Spleen (tissue), 11 donors: ENCODE measurements around the gene PACRG. TPM values are rescaled to one million over a fixed set of nuclear protein-coding genes. Genes with fewer than 3 reads are reported as not detected.

ENCODE experiments used
- DNase-seq: peaks from one replicate; pipeline ENCODE4 v3.0.0-alpha.2; 2020
- H3K27ac ChIP-seq, 8 donors: fragments of 200-600 bp; sonication (generic) in 7 of 8; 1 replicate in 4 of 8; 2 replicates in 4 of 8; pipeline versions ENCODE4 v1.5.0 to v1.8.0; 2016 to 2021; ENCODE audit warnings: inconsistent platforms in 4 of 8, mild to moderate bottlenecking in 4 of 8, moderate library complexity in 1 of 8
- H3K27me3 ChIP-seq, 7 donors: fragments of 200-600 bp; sonication (generic) in 6 of 7; replicated peaks in 1 of 7; 1 replicate in 4 of 7; 2 replicates in 3 of 7; pipeline versions ENCODE4 v1.5.0 to v1.8.0; 2016 to 2021; ENCODE audit warnings: inconsistent platforms in 3 of 7, mild to moderate bottlenecking in 1 of 7
- H3K36me3 ChIP-seq, 6 donors: fragments of 200-600 bp; sonication (generic) in 5 of 6; 1 replicate in 4 of 6; 2 replicates in 2 of 6; pipeline versions ENCODE4 v1.5.0 to v1.8.0; 2016 to 2021; ENCODE audit warnings: inconsistent platforms in 2 of 6
- H3K4me1 ChIP-seq, 6 donors: fragments of 200-600 bp; sonication (generic) in 5 of 6; 1 replicate in 3 of 6; 2 replicates in 3 of 6; pipeline versions ENCODE4 v1.5.0 to v1.8.0; 2016 to 2021; ENCODE audit warnings: inconsistent platforms in 3 of 6
- H3K4me3 ChIP-seq, 8 donors: fragments of 200-600 bp; sonication (generic) in 7 of 8; 1 replicate in 4 of 8; 2 replicates in 4 of 8; pipeline versions ENCODE4 v1.5.0 to v1.8.0; 2016 to 2021; ENCODE audit warnings: inconsistent platforms in 4 of 8, mild to moderate bottlenecking in 4 of 8, moderate library complexity in 2 of 8
- H3K9me3 ChIP-seq, 8 donors: fragments of 200-600 bp; sonication (generic) in 7 of 8; 1 replicate in 4 of 8; 2 replicates in 4 of 8; pipeline versions ENCODE4 v1.5.0 to v1.8.0; 2016 to 2021; ENCODE audit warnings: inconsistent platforms in 4 of 8
- POLR2A ChIP-seq, 3 donors: fragments of 450-650 bp; IDR thresholded peaks; one replicate each; pipeline ENCODE4 v1.5.1; 2017; ENCODE audit warnings: antibody characterized with exemption in 3 of 3, mild to moderate bottlenecking in 1 of 3
- POLR2AphosphoS5 ChIP-seq, 3 donors: sonication (generic); formaldehyde crosslinking; IDR thresholded peaks; one replicate each; pipeline ENCODE4 v1.5.1; 2017; ENCODE audit warnings: antibody characterized with exemption in 3 of 3
- WGBS, 5 donors: extraction: QIAGEN DNeasy Blood & Tissue Kit in 3 of 5; methylation state at CpG; one replicate each; pipeline versions ENCODE4 v1.1.5 to v1.1.7; 2013 to 2018; 5-methylcytosine and 5-hydroxymethylcytosine counted together
- intact Hi-C: fragments of 100-400 bp; cut with DNase I; formaldehyde crosslinking; loops from one replicate; pipeline ENCODE4 v1.15.0; 2023; ENCODE audit warnings: low total_unique reads
- polyA plus RNA-seq, 3 donors: library from polyadenylated mRNA; stranded (reverse); fragments of 200-250 nt; gene quantifications; one replicate each; pipeline ENCODE4 v1.2.1, GENCODE V29; 2013
- total RNA-seq, 7 donors: library from RNA; depleted of rRNA in 3 of 7; stranded (reverse); fragments of >200 nt in 3 of 7; fragmentation: NEBNext Ultra II Directional in 4 of 7; extraction: Animal tissue kit (Norgen Biotek cat#: 25700) in 4 of 7; gene quantifications; one replicate each; pipeline versions ENCODE4 v1.1.0 to v1.2.1, GENCODE V29; 2016 to 2021
- TF ChIP-seq, protein P1 (sequence below), 11 experiments: fragments of 200-600 bp in 7 of 11; fragments of 450-650 bp in 4 of 11; sonication (generic) in 4 of 11; IDR thresholded peaks in 8 of 11; conservative IDR thresholded peaks in 3 of 11; 1 replicate in 7 of 11; 2 replicates in 4 of 11; pipeline versions ENCODE4 v1.4.0 to v1.8.0; 2016 to 2021; ENCODE audit warnings: antibody characterized with exemption in 11 of 11, inconsistent platforms in 4 of 11, mild to moderate bottlenecking in 1 of 11
- donor health status: healthy with polysubstance abuse.
- donor health status: DM: no; HTN: no; CAD: no; lungs with moderate emphysema.
- donor health status: DM: no; HTN: no; CAD: no.
- donor health status: Bipolar disorder and iron deficiency.
- donor health status: healthy.
- donor health status: DM: no; HTN: no; CAD: no.
- donor health status: DM: yes; HTN: yes; CAD: no.

Gene PACRG
- total and polyA plus RNA-seq, 10 donors = 0.32 to 2.0 (median 1.0) TPM; not detected in 5

DNA sequence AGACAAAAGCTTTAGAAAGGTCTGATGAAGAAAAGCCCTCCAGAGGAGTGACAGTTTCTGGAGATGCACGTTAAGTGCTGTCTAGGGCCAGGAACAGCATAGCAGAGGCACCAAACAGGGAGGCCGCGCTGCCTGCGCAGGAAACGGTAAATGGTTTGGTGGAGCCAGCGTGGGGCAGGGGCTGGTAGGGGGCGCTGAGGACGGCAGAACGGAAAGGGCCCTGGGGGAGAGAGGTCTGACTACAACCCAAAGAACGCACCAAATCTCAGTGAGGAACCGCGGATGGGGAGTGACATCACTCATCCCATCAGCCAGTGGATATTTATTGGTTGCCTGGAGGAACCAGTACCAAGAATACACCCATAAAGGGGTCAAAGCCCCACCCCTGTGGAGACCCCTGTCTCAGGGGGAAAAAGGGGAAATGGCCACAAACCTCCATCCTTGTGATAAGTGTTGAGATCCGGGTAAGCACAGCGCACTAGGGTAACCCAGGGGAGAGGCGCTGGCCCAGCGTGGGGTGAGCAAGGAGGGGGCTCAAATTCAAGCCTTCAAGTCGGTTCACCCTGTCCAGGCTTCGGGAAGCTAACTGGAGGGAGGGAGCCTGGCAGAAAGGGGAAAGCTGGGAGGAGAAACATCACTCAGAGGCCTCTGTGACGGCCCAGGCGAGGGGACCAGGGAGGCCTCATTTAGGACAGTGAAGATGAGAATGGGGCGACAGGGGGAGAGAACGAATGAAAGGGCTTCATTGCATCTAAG is 437.6 kb downstream of the PACRG start:
- TF ChIP-seq, protein P1, sequence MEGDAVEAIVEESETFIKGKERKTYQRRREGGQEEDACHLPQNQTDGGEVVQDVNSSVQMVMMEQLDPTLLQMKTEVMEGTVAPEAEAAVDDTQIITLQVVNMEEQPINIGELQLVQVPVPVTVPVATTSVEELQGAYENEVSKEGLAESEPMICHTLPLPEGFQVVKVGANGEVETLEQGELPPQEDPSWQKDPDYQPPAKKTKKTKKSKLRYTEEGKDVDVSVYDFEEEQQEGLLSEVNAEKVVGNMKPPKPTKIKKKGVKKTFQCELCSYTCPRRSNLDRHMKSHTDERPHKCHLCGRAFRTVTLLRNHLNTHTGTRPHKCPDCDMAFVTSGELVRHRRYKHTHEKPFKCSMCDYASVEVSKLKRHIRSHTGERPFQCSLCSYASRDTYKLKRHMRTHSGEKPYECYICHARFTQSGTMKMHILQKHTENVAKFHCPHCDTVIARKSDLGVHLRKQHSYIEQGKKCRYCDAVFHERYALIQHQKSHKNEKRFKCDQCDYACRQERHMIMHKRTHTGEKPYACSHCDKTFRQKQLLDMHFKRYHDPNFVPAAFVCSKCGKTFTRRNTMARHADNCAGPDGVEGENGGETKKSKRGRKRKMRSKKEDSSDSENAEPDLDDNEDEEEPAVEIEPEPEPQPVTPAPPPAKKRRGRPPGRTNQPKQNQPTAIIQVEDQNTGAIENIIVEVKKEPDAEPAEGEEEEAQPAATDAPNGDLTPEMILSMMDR (IDR thresholded peaks at IDR 0.05 in 8 of 11, conservative IDR thresholded peaks at IDR 0.05 in 3 of 11) = no peak
- Histone ChIP-seq H3K9me3 (peaks cover 0 to 2% (median 0%) of the 10 kb centered on the region in 8 donors), H3K36me3 (no peaks in the 10 kb centered on the region), H3K27ac (no peak overlapping the region), H3K4me1 (no peaks in the 10 kb centered on the region), H3K4me3 (no peak overlapping the region), H3K27me3 (no peaks in the 10 kb centered on the region)
- 87 to 93% (median 92%) methylated on average over 22 of the region's 22 CpGs for WGBS, 5 donors
- intact Hi-C loops = no loop called here
- no peak for DNase-seq

DNA sequence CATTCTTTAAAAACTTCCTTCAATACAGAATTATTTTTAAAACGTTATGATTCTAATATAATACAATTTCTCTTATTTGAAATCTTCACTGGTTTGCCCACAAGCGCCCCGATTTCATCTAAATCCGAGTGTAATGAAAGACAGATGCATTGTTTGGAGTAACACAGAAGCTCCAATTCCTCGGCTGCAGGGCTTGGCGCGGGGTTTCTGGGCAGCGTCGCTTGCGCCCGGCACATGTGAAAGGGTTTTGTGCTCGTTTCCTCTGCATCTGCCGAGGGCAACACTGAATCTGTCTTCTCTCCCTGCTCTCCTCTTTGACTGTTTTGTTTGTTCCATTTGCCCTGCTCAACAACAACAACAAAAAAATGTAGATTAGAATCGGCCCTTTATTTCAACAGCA is 438.1 kb downstream of the PACRG start:
- WGBS, 5 donors = 88 to 92% (median 89%) methylated on average over 14 of the region's 14 CpGs
- DNase-seq = no peak
- no peaks in the 10 kb centered on the region for H3K4me1 ChIP-seq
- TF ChIP-seq, protein P1 (IDR thresholded peaks at IDR 0.05 in 8 of 11, conservative IDR thresholded peaks at IDR 0.05 in 3 of 11) = no peak
- TF ChIP-seq POLR2AphosphoS5 (IDR thresholded peaks at IDR 0.05) (no peak), POLR2A (IDR thresholded peaks at IDR 0.05) (no peak)
- H3K9me3 ChIP-seq = peaks cover 0 to 4% (median 0%) of the 10 kb centered on the region in 8 donors
- H3K4me3 ChIP-seq = no peak overlapping the region
- intact Hi-C loops = no loop called here
- H3K27ac ChIP-seq = no peak overlapping the region
- H3K27me3 ChIP-seq = no peaks in the 10 kb centered on the region
- H3K36me3 ChIP-seq = no peaks in the 10 kb centered on the region

DNA sequence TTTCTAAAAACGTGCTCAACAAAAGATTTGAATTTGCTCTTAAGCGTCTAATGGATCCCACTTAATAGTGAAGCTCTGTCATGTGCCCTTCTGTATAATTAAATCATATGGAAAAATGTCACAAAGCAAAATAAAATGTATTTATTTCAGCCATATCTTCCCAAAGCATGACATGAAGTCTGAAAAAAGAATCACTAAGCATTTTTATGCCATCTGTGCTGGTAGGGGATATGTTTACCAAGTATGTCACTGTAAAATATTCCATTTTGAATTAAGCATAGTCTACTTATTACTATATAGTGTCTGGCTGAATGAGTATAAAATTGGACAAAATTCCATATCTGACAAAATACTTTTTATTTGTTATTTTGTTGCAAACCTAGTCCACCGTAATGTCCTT is 438.7 kb downstream of the PACRG start:
- no peak for DNase-seq
- Histone ChIP-seq H3K27me3 (no peaks in the 10 kb centered on the region), H3K27ac (no peak overlapping the region), H3K9me3 (peaks cover 0 to 4% (median 0%) of the 10 kb centered on the region in 8 donors), H3K36me3 (no peaks in the 10 kb centered on the region), H3K4me3 (no peak overlapping the region), H3K4me1 (no peaks in the 10 kb centered on the region)
- intact Hi-C loops = no loop called here
- TF ChIP-seq, protein P1 (IDR thresholded peaks at IDR 0.05 in 8 of 11, conservative IDR thresholded peaks at IDR 0.05 in 3 of 11) = no peak
- TF ChIP-seq POLR2AphosphoS5 (IDR thresholded peaks at IDR 0.05) (no peak), POLR2A (IDR thresholded peaks at IDR 0.05) (no peak)
- WGBS, 5 donors = 83 to 96% (median 89%) methylated on average over 3 of the region's 3 CpGs

DNA sequence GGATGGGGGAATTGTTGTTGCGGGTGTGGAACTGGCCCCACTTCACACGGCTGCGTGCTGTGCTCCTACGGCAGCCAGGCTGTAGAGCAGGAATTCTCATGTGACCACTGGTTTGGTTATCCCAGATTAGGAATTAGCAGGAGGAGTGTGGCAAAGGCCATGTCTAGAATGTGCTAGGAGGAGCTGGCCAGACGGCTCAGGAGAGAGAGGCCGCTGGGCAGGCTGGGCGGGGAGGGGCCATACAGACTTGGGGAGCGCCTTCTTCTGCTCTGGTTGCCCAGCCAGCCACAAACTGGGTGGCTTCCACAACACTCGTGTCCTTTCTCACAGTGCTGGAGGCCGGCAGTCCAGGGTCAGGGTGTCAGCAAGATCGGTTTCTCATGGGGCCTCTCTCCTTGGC is 441.7 kb downstream of the PACRG start:
- 87 to 96% (median 94%) methylated on average over 11 of the region's 11 CpGs for WGBS, 5 donors
- H3K27ac ChIP-seq = no peak overlapping the region
- H3K27me3 ChIP-seq = no peaks in the 10 kb centered on the region
- H3K36me3 ChIP-seq = no peaks in the 10 kb centered on the region
- intact Hi-C loops = no loop called here
- no peaks in the 10 kb centered on the region for H3K4me1 ChIP-seq
- H3K4me3 ChIP-seq = no peak overlapping the region
- TF ChIP-seq POLR2AphosphoS5 (IDR thresholded peaks at IDR 0.05) = no peak
- no peak for TF ChIP-seq POLR2A (IDR thresholded peaks at IDR 0.05)
- TF ChIP-seq, protein P1 (IDR thresholded peaks at IDR 0.05 in 8 of 11, conservative IDR thresholded peaks at IDR 0.05 in 3 of 11) = no peak
- peaks cover 0 to 4% (median 0%) of the 10 kb centered on the region in 8 donors for H3K9me3 ChIP-seq
- DNase-seq = no peak
